Activated naive CD4-positive, alpha-beta T cell treated with Interleukin-2 at 50 U/mL for 16 hours (primary cell): ENCODE data around the gene CERCAM.
A peak's percentile ranks its signal among the peaks of the same experiment; 100 is the strongest.

ENCODE experiments used
- DNase-seq: peaks from one replicate; pipeline ENCODE4 v3.0.0-alpha.2; 2020

CERCAM gene

GRCh38 chr9:128420651-128421481 is at the start of gene CERCAM:
TSS of gene CERCAM (plus strand) at chr9:128420857. CDS start at chr9:128420878, 21 bp downstream.
- peak; percentile 53 for DNase-seq

GRCh38 chr9:128371630-128372117 is 49.0 kb upstream of the CERCAM start:
- no peak for DNase-seq

- no peak for DNase-seq
These were observed 48.4 kb upstream of the CERCAM start for GRCh38 chr9:128372188-128372641.

- DNase-seq, result no peak
These were observed 47.9 kb upstream of the CERCAM start for GRCh38 chr9:128372784-128373183.

GRCh38 chr9:128374221-128374675 is 46.4 kb upstream of the CERCAM start:
- DNase-seq, result no peak

- no peak for DNase-seq
These were observed 44.8 kb upstream of the CERCAM start for GRCh38 chr9:128375865-128376264.

GRCh38 chr9:128382261-128382660 is 38.4 kb upstream of the CERCAM start:
- no peak for DNase-seq

GRCh38 chr9:128383007-128383753 is 37.5 kb upstream of the CERCAM start:
- no peak for DNase-seq

GRCh38 chr9:128383791-128384190 is 36.9 kb upstream of the CERCAM start:
- no peak for DNase-seq

GRCh38 chr9:128384801-128385495 is 35.7 kb upstream of the CERCAM start:
- DNase-seq, result no peak

- no peak for DNase-seq
These were observed 34.9 kb upstream of the CERCAM start for GRCh38 chr9:128385496-128386460.

- DNase-seq, result no peak
These were observed 32.5 kb upstream of the CERCAM start for GRCh38 chr9:128388150-128388549.

GRCh38 chr9:128389395-128390149 is 31.1 kb upstream of the CERCAM start:
- no peak for DNase-seq

- no peak for DNase-seq
These were observed 30.4 kb upstream of the CERCAM start for GRCh38 chr9:128390150-128390812.

- no peak for DNase-seq
These were observed 29.6 kb upstream of the CERCAM start for GRCh38 chr9:128390813-128391711.

- DNase-seq, result no peak
These were observed 28.7 kb upstream of the CERCAM start for GRCh38 chr9:128391956-128392301.

GRCh38 chr9:128392302-128393144 is 28.1 kb upstream of the CERCAM start:
- no peak for DNase-seq

- DNase-seq, result no peak
These were observed 27.4 kb upstream of the CERCAM start for GRCh38 chr9:128393145-128393775.
